ENCODE data around the gene ZBTB18. TPM values are rescaled to one million over a fixed set of nuclear protein-coding genes. Genes with fewer than 3 reads are reported as not detected.

The ZBTB18 gene
- total and polyA plus RNA-seq, 2 donors (not counting 1 experiment from before 2014, with no cell fraction given), result 38.4 to 130 TPM

DNA sequence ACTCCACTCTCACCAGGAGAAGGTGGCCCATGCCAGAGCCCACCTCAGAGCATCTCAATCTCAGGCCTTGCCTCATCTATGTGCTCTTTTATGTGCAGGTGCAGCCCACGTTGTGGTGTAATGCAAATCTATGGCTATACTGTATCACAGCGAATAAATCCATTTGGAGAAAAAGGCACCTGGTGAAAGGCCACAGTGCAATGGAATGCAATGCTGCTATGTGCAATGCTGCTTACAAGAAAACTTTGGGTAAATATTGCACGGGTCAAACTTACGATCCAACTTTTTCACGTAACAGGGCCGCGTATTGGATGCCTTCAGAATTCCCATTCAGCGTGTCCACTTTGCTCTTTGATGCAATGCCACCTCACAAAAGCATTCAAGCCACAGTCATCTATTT lies 13.5 kb downstream of the ZBTB18 start:
- Mint-ChIP-seq H3K27me3 (no peaks in the 10 kb centered on the region), H3K4me3 (no peak overlapping the region), H3K9me3 (ENCODE audit: insufficient read depth) (no peaks in the 10 kb centered on the region), H3K4me1 (peaks cover 11% of the 10 kb centered on the region), H3K27ac (no peak overlapping the region)
- no peak overlapping the region for H3K9ac ChIP-seq (ENCODE audit: low read length)
- no peak overlapping the region for H3K27ac ChIP-seq (ENCODE audit: low read length in 2 of 2)
- no peak overlapping the region for H3K4me2 ChIP-seq (replicated peaks; ENCODE audit: low read depth, low read length, poor library complexity, severe bottlenecking)
- no peaks in the 10 kb centered on the region for H3K79me2 ChIP-seq (ENCODE audit: control insufficient read depth, insufficient read depth, low read length)
- no peak for ATAC-seq (ENCODE audit: low read depth)
- H2AFZ ChIP-seq (ENCODE audit: insufficient read depth, low read depth, low read length, poor library complexity, severe bottlenecking), result no peak overlapping the region
- H3K27me3 ChIP-seq (replicated peaks in 1 of 4; ENCODE audit: control extremely low read depth in 1 of 4, control insufficient read depth in 3 of 4, insufficient read depth in 4 of 4, low read length in 3 of 4), result no peaks in the 10 kb centered on the region
- no peak for TF ChIP-seq EZH2 (IDR thresholded peaks at IDR 0.05; ENCODE audit: borderline replicate concordance, insufficient read depth, low read depth, low read length, poor library complexity, severe bottlenecking)
- TF ChIP-seq, protein P1, sequence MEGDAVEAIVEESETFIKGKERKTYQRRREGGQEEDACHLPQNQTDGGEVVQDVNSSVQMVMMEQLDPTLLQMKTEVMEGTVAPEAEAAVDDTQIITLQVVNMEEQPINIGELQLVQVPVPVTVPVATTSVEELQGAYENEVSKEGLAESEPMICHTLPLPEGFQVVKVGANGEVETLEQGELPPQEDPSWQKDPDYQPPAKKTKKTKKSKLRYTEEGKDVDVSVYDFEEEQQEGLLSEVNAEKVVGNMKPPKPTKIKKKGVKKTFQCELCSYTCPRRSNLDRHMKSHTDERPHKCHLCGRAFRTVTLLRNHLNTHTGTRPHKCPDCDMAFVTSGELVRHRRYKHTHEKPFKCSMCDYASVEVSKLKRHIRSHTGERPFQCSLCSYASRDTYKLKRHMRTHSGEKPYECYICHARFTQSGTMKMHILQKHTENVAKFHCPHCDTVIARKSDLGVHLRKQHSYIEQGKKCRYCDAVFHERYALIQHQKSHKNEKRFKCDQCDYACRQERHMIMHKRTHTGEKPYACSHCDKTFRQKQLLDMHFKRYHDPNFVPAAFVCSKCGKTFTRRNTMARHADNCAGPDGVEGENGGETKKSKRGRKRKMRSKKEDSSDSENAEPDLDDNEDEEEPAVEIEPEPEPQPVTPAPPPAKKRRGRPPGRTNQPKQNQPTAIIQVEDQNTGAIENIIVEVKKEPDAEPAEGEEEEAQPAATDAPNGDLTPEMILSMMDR (IDR thresholded peaks at IDR 0.05), result no peak
- no peak for DNase-seq
- H4K20me1 ChIP-seq (ENCODE audit: control insufficient read depth, insufficient read depth, low read length, poor library complexity, severe bottlenecking), result no peaks in the 10 kb centered on the region
- peaks cover 6 to 9% of the 10 kb centered on the region in 2 donors for H3K4me1 ChIP-seq (ENCODE audit: control insufficient read depth in 2 of 2, insufficient read depth in 2 of 2, low read length in 2 of 2)
- ChIA-PET CTCF (interaction anchor here (1.4 kb wide), 1 partner anchor 13 kb away, joined by 9 read pairs; the partner anchor contains the start of gene ZBTB18), POLR2A (no interaction called here)
- no peak overlapping the region for H3K4me3 ChIP-seq (ENCODE audit: control extremely low read depth in 1 of 5, extremely low read depth in 1 of 5, insufficient read depth in 1 of 5, low read depth in 2 of 5, low read length in 4 of 5)
- intact Hi-C loops (cut with micrococcal nuclease), result no loop called here
- 94% methylated on average over 8 of the region's 8 CpGs for WGBS (ENCODE audit: insufficient coverage)
- H3K9me3 ChIP-seq (ENCODE audit: control extremely low read depth in 1 of 3, control insufficient read depth in 2 of 3, insufficient read depth in 1 of 3, low read length in 2 of 3), result no peaks in the 10 kb centered on the region
- no peaks in the 10 kb centered on the region for H3K36me3 ChIP-seq (replicated peaks in 1 of 2; ENCODE audit: control extremely low read depth in 1 of 2, control insufficient read depth in 1 of 2, extremely low read depth in 1 of 2, insufficient read depth in 2 of 2, low read length in 1 of 2)

DNA sequence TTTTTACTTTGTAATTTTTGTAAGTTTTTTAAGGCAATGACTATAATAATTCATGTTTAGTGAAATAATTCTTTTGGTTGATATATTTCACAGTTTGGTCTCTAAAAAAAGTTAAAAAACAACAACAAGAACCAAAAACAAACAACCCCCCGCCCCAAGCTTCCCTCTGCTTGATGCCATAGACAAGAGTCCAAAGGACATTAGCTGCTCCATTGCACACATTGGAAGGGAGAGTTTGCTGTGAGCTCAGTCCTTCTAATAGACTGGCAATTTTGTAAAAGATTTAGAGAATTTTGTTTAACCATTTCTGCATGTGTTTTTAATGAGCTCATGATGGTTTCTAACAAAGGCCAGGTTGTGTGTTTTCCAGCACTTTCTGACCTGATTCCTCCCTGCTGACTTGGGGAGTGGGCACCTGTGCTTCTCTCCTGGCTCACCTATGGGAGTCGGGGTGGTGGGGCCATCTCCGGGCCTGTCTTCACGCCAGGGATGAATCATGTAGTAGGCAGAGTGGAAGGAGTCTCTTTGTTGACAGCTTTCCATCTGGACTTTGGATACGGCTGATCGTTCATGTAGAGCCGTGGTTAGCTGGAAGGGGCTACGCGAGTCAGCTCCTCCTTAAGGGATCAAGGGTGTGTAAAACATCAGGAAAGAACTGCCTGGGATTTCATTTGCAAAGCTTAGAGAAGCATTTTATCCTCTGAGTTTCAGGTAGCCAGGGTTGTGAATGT lies 14.1 kb downstream of the ZBTB18 start:
- Histone ChIP-seq H3K4me1 (ENCODE audit: control insufficient read depth in 2 of 2, insufficient read depth in 2 of 2, low read length in 2 of 2) (peaks cover 6 to 9% of the 10 kb centered on the region in 2 donors), H2AFZ (ENCODE audit: insufficient read depth, low read depth, low read length, poor library complexity, severe bottlenecking) (no peak overlapping the region), H3K79me2 (ENCODE audit: control insufficient read depth, insufficient read depth, low read length) (no peaks in the 10 kb centered on the region), H3K4me2 (replicated peaks; ENCODE audit: low read depth, low read length, poor library complexity, severe bottlenecking) (no peak overlapping the region), H4K20me1 (ENCODE audit: control insufficient read depth, insufficient read depth, low read length, poor library complexity, severe bottlenecking) (no peaks in the 10 kb centered on the region), H3K36me3 (replicated peaks in 1 of 2; ENCODE audit: control extremely low read depth in 1 of 2, control insufficient read depth in 1 of 2, extremely low read depth in 1 of 2, insufficient read depth in 2 of 2, low read length in 1 of 2) (no peaks in the 10 kb centered on the region), H3K4me3 (ENCODE audit: control extremely low read depth in 1 of 5, extremely low read depth in 1 of 5, insufficient read depth in 1 of 5, low read depth in 2 of 5, low read length in 4 of 5) (no peak overlapping the region), H3K9ac (ENCODE audit: low read length) (no peak overlapping the region), H3K27me3 (replicated peaks in 1 of 4; ENCODE audit: control extremely low read depth in 1 of 4, control insufficient read depth in 3 of 4, insufficient read depth in 4 of 4, low read length in 3 of 4) (no peaks in the 10 kb centered on the region), H3K27ac (ENCODE audit: low read length in 2 of 2) (no peak overlapping the region), H3K9me3 (ENCODE audit: control extremely low read depth in 1 of 3, control insufficient read depth in 2 of 3, insufficient read depth in 1 of 3, low read length in 2 of 3) (no peaks in the 10 kb centered on the region)
- ATAC-seq (ENCODE audit: low read depth) (no peak), DNase-seq (no peak)
- H3K4me3 Mint-ChIP-seq, result no peak overlapping the region
- ChIA-PET POLR2A (no interaction called here), CTCF (interaction anchor here (1.4 to 1.9 kb wide), 2 partner anchors 11 to 14 kb away, joined by 8 to 9 read pairs; partner anchors contain the start of gene ZBTB18)
- no peaks in the 10 kb centered on the region for H3K9me3 Mint-ChIP-seq (ENCODE audit: insufficient read depth)
- no peak for TF ChIP-seq EZH2 (IDR thresholded peaks at IDR 0.05; ENCODE audit: borderline replicate concordance, insufficient read depth, low read depth, low read length, poor library complexity, severe bottlenecking)
- TF ChIP-seq, protein P1 (IDR thresholded peaks at IDR 0.05), result no peak
- no peaks in the 10 kb centered on the region for H3K27me3 Mint-ChIP-seq
- no peak overlapping the region for H3K27ac Mint-ChIP-seq
- 99% methylated on average over 8 of the region's 9 CpGs for WGBS (ENCODE audit: insufficient coverage)
- peaks cover 11% of the 10 kb centered on the region for H3K4me1 Mint-ChIP-seq
- intact Hi-C loops (cut with micrococcal nuclease), result no loop called here

All from B cell (primary cell).